ENCODE results near the gene PGC.

Gene PGC

DNA sequence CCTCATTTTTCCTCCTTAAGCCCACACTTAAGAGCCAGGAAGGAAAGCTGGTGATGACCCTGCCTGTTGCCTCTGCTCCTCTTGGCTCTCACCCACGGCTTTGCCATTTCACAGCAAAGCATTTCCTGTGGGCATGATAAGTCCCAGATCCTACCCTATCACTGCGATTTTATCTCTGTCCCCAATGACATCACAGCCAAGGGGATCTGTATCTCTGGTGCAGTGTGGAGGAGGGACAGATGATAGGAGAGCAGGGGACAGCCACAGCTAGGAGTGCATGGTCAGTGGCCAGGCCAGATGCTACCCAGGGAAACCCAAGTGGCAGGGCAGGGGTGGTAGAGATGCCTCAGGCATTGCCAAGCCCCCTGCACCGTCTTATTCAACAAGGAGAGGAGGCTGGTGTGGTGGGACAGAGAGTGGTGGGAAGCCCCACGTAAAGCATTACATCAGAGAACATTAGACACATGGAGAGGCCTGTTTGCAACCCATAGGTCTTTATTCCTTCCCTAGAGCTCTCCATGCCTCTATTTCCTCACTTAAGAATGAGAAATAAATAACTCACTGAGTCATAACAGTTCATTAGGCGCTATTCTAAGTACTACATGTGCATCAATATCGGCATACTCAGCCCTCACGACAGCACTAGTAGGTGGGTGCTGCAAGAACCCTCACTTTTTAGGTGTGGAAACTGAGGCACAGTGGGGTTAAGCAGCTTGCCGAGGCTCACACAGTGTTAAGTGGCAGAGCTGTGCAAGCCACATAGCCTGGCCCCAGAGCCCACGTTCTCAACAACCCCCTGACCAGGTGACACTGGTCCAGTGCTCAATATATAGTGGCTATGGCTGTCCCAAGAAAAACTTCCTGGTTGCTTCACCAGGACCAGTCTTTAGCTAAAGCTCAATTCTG lies 16.4 kb downstream of the PGC start:
- DNase-seq (ENCODE audit: low read depth in 3 of 3): no peak

DNA sequence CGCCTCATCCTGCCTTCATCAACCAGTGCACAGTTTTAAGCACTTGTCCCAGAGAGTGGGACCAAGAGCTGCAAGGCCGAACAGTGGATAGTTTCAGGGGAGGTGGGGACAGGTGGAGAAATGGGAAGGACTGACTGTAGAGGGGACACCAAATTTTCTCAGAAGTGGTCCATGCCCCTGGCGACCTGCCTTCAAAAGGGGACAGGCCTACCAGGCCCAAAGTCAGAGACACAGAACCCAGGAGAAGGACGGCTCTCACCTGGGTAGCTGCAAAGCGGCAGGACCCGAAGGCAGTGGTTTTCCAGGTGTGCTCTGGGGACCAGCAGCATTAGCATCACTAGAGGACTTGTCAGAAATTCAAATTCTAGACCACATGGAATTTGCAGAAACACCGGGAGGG lies 17.6 kb downstream of the PGC start:
- no peak for DNase-seq (ENCODE audit: low read depth in 3 of 3)

DNA sequence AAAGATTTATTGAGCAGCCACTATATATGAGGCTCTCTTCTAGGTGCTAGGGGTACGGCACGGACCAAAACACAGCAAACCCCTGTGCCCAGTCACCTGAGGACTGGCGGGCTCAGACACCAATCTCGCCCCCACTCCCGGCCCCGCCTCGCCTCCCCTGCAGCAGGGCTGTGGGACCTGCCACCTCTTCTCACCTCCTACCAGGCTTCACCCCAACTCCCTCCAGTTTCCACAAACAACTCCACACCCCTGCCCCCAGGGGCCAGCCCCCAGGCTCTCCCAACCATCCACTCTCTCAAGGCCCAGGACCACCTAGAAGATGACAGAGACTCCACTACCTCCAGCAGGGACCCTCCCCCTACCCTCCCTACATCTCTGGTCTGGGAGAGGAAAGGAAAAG lies 18.2 kb downstream of the PGC start:
- no peak for DNase-seq (ENCODE audit: low read depth in 3 of 3)

DNA sequence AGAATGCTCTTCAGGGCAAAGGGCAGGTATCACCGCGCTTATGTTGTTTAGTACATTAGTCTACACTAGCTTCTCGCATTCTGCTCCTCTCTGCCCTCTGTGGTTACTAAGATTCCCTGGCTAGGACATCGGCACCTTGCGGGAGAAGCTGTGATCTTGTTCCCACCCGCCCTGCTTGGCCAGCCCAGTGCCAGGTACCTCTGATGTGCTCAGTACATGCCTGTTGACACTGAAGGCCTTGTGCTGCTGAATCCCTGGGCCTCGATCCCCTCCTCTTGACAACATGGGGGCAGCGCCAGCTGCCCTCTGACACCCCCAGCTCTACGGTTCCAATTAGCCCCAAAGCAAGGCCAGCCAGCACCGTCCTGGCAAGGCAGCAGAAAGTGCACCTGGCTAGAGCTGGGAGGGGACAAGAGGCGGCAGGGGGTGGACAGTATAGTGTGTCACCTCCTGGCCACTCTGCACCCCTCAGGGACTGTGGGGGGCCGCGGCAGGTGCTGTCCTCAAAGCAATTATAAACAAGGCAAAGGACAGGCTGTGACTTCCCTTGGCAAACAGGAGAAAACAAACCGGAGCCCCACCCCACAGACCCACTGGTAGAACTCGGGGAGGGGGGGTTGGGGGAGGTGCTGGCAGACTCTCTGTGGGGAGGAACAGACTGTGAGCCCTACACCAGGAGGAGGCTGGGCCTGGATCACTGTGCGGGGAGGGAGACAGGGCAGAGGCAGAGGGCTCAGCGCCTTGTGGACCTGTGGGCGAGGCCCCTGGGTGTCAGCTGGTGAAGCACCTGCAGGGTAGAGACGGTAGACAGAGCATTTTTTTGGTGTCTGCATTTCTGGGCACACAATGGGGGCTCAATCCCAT lies 18.9 kb downstream of the PGC start:
- DNase-seq (ENCODE audit: low read depth in 3 of 3): no peak

DNA sequence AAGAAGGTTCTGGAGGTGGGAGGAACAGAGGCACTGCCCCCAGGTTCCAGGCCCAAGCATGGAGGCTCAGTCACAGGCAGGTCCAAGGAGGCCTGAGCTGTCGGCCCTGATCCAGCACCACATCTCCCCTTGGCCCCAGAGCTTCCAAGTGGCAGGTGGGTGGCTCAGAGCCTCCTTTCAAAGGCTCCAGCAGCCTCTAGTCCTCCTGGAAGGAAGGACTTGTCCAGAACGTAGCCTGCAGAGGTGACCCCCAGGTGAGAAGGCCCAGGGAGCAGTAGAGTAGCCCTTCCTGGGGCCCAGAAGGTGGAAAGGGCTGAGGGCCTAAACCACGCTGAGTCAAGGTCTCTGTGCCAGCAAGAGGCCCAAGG lies 19.5 kb downstream of the PGC start:
- DNase-seq (ENCODE audit: low read depth in 3 of 3): no peak

- DNase-seq (ENCODE audit: low read depth in 3 of 3): no peak
These were observed 20.3 kb downstream of the PGC start for GRCh38 chr6:41726876-41727275.

DNA sequence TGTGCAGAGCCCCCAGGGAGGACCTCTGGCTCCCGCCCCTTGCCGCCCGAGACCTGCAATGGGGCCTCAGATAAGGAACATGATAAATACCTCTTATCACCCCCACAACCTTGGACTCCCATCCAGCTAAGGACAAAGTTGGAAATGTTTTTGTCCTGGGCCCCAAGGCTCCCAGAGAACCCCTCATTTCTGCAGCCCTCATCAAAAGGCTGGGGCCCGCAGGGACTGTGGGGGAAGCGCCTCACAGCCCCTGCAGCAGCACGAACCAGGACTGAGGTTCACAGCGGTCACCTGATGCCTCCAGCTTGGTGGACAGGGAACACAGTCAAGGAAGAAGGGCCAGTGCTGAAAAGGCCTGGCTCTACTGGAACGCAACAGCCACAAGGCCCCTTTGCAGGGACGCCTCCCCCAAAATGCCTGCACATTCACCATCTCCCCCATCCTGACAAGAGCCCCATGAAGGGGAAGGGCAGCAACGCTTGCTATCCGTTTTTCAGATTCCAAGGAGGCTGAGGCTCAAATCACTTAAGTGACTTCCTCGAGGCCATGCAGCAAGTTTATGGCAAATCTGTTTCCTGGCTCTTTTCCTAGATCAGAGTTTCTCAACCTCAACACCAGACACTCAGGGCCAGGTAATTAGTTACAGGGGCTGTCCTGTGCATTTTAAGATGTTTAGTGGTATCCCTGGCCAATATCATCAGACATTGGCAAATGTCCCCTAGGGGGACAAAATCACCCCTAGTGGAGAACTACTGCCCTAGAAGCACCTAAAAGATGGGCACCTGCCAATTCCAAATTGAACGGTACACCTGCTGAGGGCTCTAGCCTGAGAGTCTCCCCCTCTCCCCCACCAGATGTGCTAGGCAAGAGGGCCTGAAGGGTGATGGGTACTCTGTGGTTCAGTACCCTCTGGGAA lies 22.4 kb downstream of the PGC start:
- no peak for DNase-seq (ENCODE audit: low read depth in 3 of 3)

DNA sequence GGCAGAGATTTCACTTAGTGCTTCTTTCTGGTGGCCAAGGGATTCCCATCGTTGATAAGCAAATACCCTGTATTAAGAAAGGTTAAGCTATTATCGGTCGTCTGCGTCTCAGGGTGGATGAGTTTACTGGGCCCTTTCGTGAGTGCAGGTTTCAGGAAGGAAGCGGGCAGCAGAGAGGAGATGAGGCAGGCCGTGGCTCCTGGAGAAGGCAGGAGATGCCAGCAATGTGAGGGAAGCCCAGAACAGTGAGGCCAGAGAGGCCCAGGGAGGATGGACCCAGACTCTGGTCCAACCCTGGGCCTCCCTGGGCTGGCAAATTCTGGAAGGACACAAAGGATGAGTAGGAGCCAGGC lies 23.0 kb downstream of the PGC start:
- DNase-seq (ENCODE audit: low read depth in 3 of 3): no peak

DNA sequence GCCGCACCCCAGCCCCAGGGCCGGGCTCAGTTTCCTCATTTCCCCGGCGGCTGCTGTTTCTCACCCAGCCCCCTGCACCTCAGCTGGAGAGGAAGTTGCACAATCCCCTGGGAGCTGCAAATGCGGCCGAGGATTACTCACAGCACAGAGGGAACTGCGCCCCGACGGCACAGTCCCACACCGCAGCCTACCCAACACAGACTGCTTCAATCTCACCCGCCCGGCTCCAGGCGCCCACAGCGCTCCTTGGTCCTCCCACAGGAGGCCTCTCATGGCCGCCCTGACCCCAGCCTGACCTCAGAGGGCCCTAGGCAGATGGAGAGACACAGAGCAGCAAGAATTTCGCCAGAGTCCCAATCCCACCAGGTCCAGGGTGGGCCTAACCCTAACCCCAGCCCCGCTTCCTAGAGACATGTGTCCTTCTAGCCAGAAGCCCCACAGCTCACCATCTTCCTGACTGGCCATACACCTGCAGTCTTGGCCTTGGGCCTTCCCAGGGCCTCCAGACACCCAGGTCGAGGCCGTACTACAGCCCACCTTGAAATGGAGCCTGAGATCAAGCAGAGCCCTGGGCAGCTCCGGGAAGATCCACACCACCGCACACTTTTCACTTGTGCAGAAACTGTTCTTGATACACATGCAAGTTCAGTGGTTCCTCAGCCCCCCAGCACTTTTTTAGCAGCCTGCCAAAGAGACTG lies 23.5 kb downstream of the PGC start:
- DNase-seq (ENCODE audit: low read depth in 3 of 3): no peak

DNA sequence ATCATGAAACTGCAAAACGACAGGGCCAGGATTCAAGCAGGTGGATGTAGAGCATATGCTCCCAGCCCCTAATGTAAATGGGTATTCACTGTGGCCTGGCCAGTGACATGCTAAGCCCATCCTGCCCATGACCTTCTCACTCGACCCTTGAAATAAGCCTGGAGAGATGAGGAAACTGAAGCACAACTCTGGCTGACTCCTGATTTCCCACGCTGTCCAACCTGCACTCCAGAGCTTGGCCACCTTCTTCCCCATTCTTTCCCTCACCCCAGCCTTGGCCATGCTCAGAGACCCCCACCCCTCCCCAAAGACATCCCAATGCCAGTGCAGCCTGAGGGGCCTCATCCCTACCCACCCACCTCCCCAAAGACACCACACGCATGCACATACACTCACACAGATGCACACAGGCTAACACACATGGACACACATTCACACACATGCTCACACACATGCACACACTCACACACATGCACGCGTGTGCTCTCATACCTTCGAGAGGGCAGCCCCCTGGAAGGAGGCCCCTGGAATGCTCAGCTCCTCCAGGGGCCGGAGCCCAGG lies 24.1 kb downstream of the PGC start:
- DNase-seq (ENCODE audit: low read depth in 3 of 3): no peak

GRCh38 chr6:41721414-41721813 lies 25.8 kb downstream of the PGC start:
- no peak for DNase-seq (ENCODE audit: low read depth in 3 of 3)

GRCh38 chr6:41720783-41721182 lies 26.4 kb downstream of the PGC start:
- no peak for DNase-seq (ENCODE audit: low read depth in 3 of 3)

DNA sequence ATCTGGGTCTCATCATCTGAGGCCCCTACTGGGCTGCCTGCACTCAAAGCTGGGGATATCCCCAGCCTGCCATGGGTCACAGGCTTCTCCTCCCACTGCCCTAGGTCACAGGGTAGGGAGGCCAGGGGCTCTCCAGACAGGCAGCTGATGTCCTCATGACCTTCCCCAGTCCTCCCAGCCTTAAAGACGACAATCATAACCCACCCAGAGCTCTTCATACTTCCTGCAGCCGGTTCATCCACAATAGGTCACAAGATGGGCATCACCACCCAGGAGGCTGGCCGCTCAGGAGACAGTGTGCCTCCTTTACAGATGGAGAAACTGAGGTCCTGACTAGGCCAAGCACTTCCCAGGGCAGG lies 27.0 kb downstream of the PGC start:
- no peak for DNase-seq (ENCODE audit: low read depth in 3 of 3)

DNA sequence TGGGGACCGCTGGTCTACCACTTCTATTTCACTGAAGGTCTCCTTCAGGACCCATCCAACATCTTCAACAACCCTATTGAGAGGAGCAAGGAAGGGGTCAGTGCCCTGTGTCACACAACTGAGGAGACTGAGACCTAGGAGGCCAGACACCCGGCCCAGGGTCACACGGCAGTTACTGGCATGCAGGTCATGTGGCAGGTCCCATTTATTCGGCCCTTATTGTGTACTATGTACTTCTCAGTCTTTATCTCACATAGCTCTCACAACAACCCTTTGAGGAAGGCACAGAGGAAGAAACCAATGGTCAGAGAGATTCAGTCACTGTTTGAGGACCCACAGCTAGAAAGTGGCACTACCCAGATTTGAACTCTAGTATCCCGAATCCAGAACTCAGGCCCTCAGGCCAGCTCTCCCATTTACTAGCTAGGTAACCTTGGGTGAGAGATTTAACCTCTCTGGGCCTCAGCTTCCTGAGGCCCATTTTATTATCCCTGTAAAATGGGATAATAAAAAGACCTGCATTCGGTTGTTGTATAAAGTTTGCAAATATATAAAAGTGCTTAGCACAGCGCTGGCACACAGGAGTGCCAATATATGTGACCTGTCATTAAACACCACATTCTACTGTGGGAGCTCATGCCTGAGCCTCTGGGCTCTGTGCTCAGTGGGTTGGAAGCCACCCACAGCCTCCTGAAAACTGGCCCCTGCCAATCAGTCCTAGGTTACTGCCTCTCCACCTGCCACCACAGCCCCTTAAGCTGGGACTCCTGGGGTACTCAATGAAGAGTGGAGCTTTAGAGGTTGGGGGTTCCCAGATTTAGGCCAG lies 27.5 kb downstream of the PGC start:
- DNase-seq (ENCODE audit: low read depth in 3 of 3): no peak

GRCh38 chr6:41718828-41719227 lies 28.4 kb downstream of the PGC start:
- DNase-seq (ENCODE audit: low read depth in 3 of 3): no peak

DNA sequence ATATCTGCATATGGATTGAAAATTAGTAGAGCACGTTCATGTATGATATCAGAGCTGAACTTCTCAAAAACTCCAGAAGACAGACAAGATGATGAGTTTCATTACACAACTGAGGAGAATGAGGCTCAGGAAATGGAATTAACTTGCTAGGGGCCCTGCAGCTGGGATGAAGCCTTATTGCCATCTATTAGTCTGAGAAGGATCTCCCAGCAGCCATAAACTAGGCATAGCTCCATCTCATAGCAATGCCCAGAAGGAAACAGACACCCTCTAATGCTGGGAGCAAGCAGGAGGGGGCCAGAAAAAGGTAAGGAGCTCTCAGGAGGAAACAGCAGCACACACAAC lies 29.8 kb downstream of the PGC start:
- DNase-seq (ENCODE audit: low read depth in 3 of 3): no peak

DNA sequence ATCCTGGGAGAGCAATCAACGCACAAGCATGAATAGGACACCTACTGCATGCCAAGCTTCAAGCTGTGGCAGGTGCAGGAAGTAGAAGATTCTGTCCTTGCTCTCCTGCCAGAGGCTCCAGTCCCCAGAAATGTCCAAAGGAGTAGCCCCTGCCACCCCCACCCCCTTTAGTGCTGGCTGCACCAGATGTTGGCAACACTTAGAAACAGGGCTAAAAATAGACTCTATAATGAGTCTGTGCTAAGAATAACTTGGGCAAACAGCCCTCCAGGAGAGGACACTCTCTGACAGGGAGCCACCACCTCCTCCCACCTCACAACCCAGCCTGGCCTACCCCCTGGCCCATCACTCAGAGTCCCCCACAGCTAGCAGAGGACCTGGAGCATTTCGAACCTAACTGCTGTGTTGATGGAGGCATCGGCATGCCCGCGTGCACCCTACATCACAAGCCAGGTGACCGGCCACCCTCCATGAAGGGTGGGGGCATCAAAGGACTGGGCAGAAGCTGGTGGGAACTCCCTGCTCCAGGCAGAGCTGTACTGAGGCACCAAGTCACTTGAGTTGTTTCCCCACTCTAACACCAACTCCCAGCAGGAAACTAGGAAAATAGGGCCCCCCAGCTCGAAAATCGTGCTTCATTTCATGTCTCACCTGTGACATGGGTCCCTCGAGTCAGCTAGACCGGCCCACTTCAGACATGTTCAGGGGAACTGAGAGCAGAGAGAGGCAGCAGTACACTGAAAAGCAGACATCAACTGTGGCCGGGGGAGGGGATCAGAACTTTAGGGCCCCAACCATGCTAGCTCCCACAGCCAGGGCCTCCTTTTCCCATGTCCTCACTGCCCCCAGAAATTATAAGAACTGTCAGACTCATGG lies 30.4 kb downstream of the PGC start:
- DNase-seq (ENCODE audit: low read depth in 3 of 3): no peak

DNA sequence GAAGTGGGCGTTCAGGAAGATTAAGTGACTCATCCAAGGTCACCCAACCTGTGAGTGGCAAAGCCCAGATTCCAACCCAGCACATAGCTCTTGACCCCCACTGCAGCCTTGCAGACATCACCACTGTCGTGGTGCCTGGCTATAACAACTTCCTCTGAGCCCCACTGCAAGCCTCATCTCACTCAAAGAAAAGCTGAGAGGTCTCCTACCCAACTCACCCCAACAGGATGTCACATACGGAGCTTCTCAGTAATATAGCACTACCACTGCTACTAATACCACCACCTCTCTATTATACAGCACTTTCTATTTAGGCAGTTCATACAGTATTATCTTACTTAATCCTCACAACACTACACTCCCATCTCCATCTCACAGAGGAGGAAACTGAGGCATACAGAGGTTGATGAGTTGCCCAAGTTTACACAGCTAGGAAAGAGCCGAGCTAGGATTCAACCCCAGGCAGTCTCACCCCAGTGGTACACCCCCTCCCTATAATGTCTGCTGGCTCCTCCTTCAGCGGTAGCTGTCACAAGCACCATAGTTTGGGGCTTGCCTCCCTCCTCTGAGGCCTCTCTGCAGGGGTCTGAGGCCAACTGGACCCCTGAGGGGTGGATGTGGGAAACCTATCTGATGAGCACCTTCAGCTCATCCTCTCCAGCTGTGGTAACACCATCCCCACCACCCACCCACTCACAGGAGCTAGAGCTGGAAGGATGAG lies 31.2 kb downstream of the PGC start:
- no peak for DNase-seq (ENCODE audit: low read depth in 3 of 3)
